ENCODE results near the gene MRPL12. TPM values are rescaled to one million over a fixed set of nuclear protein-coding genes. Genes with fewer than 3 reads are reported as not detected.
A peak's percentile ranks its signal among the peaks of the same experiment; 100 is the strongest.

Gene MRPL12
- total and polyA plus RNA-seq, 9 of the 15 experiments (the other 6 are each of a cell fraction or from before 2014, with no cell fraction given): 0.94 to 338 (median 100) TPM

DNA sequence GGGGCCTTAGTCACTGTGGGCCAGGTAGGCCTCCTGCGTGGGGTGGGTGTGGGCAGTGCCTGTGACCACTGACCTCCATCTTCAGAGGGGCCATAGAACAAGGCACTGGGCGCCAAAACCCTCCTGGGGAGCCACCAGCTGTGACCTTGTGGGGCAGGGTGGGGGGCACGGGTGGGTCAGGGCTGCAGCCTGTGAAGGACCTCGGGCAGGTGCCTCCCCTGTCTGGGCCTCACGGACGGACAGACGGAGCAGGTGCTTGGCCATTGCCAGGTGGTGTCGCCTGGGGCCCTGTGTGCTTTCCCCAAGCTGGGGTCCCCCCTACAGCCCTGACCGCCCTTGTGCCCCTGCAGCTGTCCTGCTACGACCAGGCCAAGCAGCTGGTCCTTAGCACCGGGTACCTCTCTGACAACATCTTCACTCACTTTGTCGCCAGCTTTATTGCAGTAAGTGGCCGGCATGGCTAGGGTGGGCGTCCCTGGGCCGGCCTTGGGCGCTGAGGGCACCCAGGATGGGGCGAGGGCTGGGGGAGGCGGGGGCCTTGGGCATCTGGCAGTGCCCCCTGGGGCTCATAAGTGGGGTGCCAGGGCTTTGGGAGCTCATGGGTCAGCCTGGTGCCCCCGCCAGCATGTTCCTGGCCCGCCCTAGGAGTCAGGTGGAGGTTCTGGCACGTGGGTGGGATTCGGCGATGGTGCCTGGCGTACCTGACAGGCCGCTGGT, 14.0 kb downstream of the MRPL12 start:
- ATAC-seq (no peak), FAIRE-seq (no peak), DNase-seq (ENCODE audit: extremely low read depth in 1 of 4, low spot score in 3 of 4) (no peak)
- ChIA-PET POLR2A (interaction anchor here (0.7 kb wide), 1 partner anchor 12 kb away, joined by 3 read pairs; no protein-coding TSS in a partner anchor), CTCF (ENCODE audit: low intra/inter-chr PET ratio) (no interaction called here)
- in situ Hi-C loops (cut with MboI) (no loop called here), intact Hi-C loops (cut with micrococcal nuclease) (no loop called here)
- peak; percentile 44; the same call in 1 of the 2 replicates for TF ChIP-seq POLR2G (IDR thresholded peaks at IDR 0.05; ENCODE audit: low read depth, low read length)
- no peak for TF ChIP-seq ZNF57 (CRISPR knock-in tag; IDR thresholded peaks at IDR 0.05)
- Histone ChIP-seq H2AFZ (ENCODE audit: low read depth, low read length) (no peak overlapping the region), H3K79me2 (ENCODE audit: control insufficient read depth, insufficient read depth, low read length) (peaks cover 34% of the 10 kb centered on the region), H3K9me3 (replicated peaks; ENCODE audit: control insufficient read depth, insufficient read depth, low read depth, low read length) (no peaks in the 10 kb centered on the region), H3K9ac (ENCODE audit: insufficient read depth in 1 of 2, low read depth in 2 of 2, low read length in 2 of 2) (no peak overlapping the region; a peak in 1 of 4 replicates), H3K36me3 (ENCODE audit: control insufficient read depth, insufficient read depth, low read length) (peaks cover 64% of the 10 kb centered on the region; the same call in 1 of the 3 replicates), H4K20me1 (replicated peaks; ENCODE audit: control insufficient read depth, insufficient read depth, low read length) (peaks cover 12% of the 10 kb centered on the region), H3K9me1 (ENCODE audit: control insufficient read depth, insufficient read depth, low read length) (no peaks in the 10 kb centered on the region), H3K4me3 (no peak overlapping the region), H3K4me1 (replicated peaks in 1 of 2; ENCODE audit: control insufficient read depth in 2 of 2, insufficient read depth in 2 of 2, low read length in 2 of 2) (peaks cover 14 to 81% of the 10 kb centered on the region in 2 experiments; a peak in 4 of 5 replicates), H3K27ac (ENCODE audit: extremely low read depth, low read depth, low read length) (no peak overlapping the region), H3K27me3 (ENCODE audit: control insufficient read depth in 2 of 2, insufficient read depth in 2 of 2, low read length in 2 of 2) (no peaks in the 10 kb centered on the region), H3K4me2 (ENCODE audit: insufficient read depth, low read length) (no peak overlapping the region)
- WGBS (ENCODE audit: insufficient coverage, low coverage, missing lambda C conversion rate): 96% methylated on average over 22 of the region's 25 CpGs
- no TSS peak for BruUV-seq (replicated peaks)

DNA sequence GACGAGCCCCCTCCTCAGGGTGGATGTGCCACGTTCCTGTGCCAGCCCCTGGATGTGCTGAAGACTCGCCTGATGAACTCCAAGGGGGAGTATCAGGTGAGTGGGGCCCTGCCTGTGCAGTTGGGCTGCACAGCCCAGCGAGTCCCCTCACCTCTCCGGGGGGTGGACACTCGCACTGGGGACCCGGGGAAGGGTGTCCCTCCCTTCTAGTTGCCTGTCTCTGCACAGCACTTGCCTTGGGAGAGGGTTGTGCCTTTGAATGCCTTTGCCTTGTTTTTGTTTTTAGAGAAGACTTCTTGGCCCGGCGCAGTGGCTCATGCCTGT, 14.6 kb downstream of the MRPL12 start:
- H3K9me3 ChIP-seq (replicated peaks; ENCODE audit: control insufficient read depth, insufficient read depth, low read depth, low read length): no peaks in the 10 kb centered on the region
- no peaks in the 10 kb centered on the region for H3K9me1 ChIP-seq (ENCODE audit: control insufficient read depth, insufficient read depth, low read length)
- 97% methylated on average over 7 of the region's 9 CpGs for WGBS (ENCODE audit: insufficient coverage, low coverage, missing lambda C conversion rate)
- H3K4me2 ChIP-seq (ENCODE audit: insufficient read depth, low read length): no peak overlapping the region
- H3K4me1 ChIP-seq (replicated peaks in 1 of 2; ENCODE audit: control insufficient read depth in 2 of 2, insufficient read depth in 2 of 2, low read length in 2 of 2): peaks cover 18 to 81% of the 10 kb centered on the region in 2 experiments
- H3K9ac ChIP-seq (ENCODE audit: insufficient read depth in 1 of 2, low read depth in 2 of 2, low read length in 2 of 2): no peak overlapping the region; a peak in 1 of 4 replicates
- no peak overlapping the region for H3K4me3 ChIP-seq
- H3K27me3 ChIP-seq (ENCODE audit: control insufficient read depth in 2 of 2, insufficient read depth in 2 of 2, low read length in 2 of 2): no peaks in the 10 kb centered on the region
- no peak for DNase-seq (ENCODE audit: extremely low read depth in 1 of 4, low spot score in 3 of 4)
- peaks cover 64% of the 10 kb centered on the region; the same call in 1 of the 3 replicates for H3K36me3 ChIP-seq (ENCODE audit: control insufficient read depth, insufficient read depth, low read length)
- in situ Hi-C loops (cut with MboI): no loop called here
- H3K79me2 ChIP-seq (ENCODE audit: control insufficient read depth, insufficient read depth, low read length): peaks cover 29% of the 10 kb centered on the region
- POLR2A ChIA-PET: interaction anchor here (0.7 kb wide), 1 partner anchor 12 kb away, joined by 3 read pairs; no protein-coding TSS in a partner anchor
- intact Hi-C loops (cut with micrococcal nuclease): no loop called here
- BruUV-seq (replicated peaks): no TSS peak
- H3K27ac ChIP-seq (ENCODE audit: extremely low read depth, low read depth, low read length): no peak overlapping the region
- peaks cover 12% of the 10 kb centered on the region for H4K20me1 ChIP-seq (replicated peaks; ENCODE audit: control insufficient read depth, insufficient read depth, low read length)
- CTCF ChIA-PET (ENCODE audit: low intra/inter-chr PET ratio): no interaction called here
- no peak for ATAC-seq
- no peak overlapping the region for H2AFZ ChIP-seq (ENCODE audit: low read depth, low read length)
- no peak for FAIRE-seq
- TF ChIP-seq ZNF184 (CRISPR knock-in tag; IDR thresholded peaks at IDR 0.05): no peak
- TF ChIP-seq ATF1 (CRISPR knock-in tag; IDR thresholded peaks at IDR 0.05): no peak
- no peak for TF ChIP-seq ATF1 (tag; IDR thresholded peaks at IDR 0.05)
- TF ChIP-seq IFI16 (CRISPR knock-in tag; IDR thresholded peaks at IDR 0.05): no peak
- TF ChIP-seq, protein P1, sequence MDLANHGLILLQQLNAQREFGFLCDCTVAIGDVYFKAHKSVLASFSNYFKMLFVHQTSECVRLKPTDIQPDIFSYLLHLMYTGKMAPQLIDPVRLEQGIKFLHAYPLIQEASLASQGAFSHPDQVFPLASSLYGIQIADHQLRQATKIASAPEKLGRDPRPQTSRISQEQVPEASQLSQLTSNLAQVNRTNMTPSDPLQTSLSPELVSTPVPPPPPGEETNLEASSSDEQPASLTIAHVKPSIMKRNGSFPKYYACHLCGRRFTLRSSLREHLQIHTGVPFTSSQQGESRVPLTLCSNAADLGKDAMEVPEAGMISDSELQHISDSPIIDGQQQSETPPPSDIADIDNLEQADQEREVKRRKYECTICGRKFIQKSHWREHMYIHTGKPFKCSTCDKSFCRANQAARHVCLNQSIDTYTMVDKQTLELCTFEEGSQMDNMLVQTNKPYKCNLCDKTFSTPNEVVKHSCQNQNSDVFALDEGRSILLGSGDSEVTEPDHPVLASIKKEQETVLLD (IDR thresholded peaks at IDR 0.05): no peak
- TF ChIP-seq, protein P2, sequence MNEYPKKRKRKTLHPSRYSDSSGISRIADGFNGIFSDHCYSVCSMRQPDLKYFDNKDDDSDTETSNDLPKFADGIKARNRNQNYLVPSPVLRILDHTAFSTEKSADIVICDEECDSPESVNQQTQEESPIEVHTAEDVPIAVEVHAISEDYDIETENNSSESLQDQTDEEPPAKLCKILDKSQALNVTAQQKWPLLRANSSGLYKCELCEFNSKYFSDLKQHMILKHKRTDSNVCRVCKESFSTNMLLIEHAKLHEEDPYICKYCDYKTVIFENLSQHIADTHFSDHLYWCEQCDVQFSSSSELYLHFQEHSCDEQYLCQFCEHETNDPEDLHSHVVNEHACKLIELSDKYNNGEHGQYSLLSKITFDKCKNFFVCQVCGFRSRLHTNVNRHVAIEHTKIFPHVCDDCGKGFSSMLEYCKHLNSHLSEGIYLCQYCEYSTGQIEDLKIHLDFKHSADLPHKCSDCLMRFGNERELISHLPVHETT (CRISPR knock-in tag; conservative IDR thresholded peaks at IDR 0.05 in 1 of 2, IDR thresholded peaks at IDR 0.05 in 1 of 2): no peak
- TF ChIP-seq POLR3G (IDR thresholded peaks at IDR 0.05; ENCODE audit: extremely low read depth, insufficient read length, insufficient replicate concordance): no peak
- no peak for TF ChIP-seq NFXL1 (CRISPR knock-in tag; IDR thresholded peaks at IDR 0.05)
- TF ChIP-seq, protein P3, sequence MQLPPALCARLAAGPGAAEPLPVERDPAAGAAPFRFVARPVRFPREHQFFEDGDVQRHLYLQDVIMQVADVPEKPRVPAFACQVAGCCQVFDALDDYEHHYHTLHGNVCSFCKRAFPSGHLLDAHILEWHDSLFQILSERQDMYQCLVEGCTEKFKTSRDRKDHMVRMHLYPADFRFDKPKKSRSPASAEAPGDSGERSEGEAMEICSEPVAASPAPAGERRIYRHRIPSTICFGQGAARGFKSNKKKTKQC (CRISPR knock-in tag; IDR thresholded peaks at IDR 0.05): no peak
- no peak for TF ChIP-seq THRAP3 (IDR thresholded peaks at IDR 0.05; ENCODE audit: borderline replicate concordance)
- no peak for TF ChIP-seq MTA1 (IDR thresholded peaks at IDR 0.05; ENCODE audit: borderline replicate concordance)
